Activated naive CD8-positive, alpha-beta T cell treated with anti-CD3 and anti-CD28 coated beads, Interleukin-2, amount 50 U/mL, for 24 hours (primary cell): ENCODE measurements around the gene TMA7.
A peak's percentile ranks its signal among the peaks of the same experiment; 100 is the strongest.

ENCODE experiments used
- ATAC-seq: fragments of 150-1000 bp; cut with Tn5 transposase; one replicate; pipeline ENCODE4 v1.10.0; 2021
- DNase-seq: peaks from one replicate; pipeline ENCODE4 v3.0.0; 2021
- H3K27ac Mint-ChIP-seq: one replicate; pipeline ENCODE4 v1.8.0; 2021; ENCODE audit warnings: mild to moderate bottlenecking, mixed read lengths
- H3K27me3 Mint-ChIP-seq: one replicate; pipeline ENCODE4 v1.8.0; 2021; ENCODE audit warnings: mixed read lengths
- H3K36me3 Mint-ChIP-seq: one replicate; pipeline ENCODE4 v1.8.0; 2021; ENCODE audit warnings: low read depth, mixed read lengths
- H3K4me1 Mint-ChIP-seq: one replicate; pipeline ENCODE4 v1.8.0; 2021; ENCODE audit warnings: mixed read lengths
- H3K4me3 Mint-ChIP-seq: one replicate; pipeline ENCODE4 v1.8.0; 2021; ENCODE audit warnings: mild to moderate bottlenecking, moderate library complexity, mixed read lengths
- H3K9me3 Mint-ChIP-seq: one replicate; pipeline ENCODE4 v1.8.0; 2021; ENCODE audit warnings: mixed read lengths

The TMA7 gene

DNA sequence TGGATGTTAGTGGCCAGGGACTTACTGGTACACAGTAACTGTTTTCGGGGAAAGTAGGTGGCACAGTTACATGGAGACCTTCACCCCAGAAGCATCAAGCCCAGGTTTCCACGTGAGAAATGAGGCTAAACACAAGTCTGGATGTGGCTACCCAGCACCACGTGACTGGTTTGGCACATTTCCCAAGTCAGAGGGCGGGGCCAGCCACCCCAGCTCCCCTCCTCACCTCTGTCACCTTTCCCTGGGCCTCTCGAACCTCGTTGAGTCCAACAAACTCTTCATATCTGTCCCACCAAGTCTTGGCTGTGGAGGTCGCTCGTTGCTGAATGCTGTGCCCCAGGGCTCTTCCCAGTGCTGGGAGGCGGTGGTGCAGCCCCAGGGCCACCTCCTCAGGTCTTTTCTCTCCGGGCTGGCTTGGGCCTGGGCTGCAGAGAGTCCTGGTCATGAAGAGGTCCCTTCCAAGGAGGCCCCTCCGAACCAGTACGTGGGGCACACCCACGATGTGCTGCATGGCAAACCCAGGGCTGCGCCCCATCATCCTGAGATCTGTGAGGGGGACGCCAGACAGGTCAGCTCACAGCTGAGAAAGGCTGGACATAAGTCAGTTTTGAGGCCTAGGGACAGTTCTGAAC lies 5.3 kb upstream of the TMA7 start:
- no peak for DNase-seq
- ATAC-seq = no peak
- H3K4me3 Mint-ChIP-seq = no peak overlapping the region
- peaks cover 9% of the 10 kb centered on the region for H3K36me3 Mint-ChIP-seq
- no peaks in the 10 kb centered on the region for H3K27me3 Mint-ChIP-seq
- peaks cover 21% of the 10 kb centered on the region for H3K4me1 Mint-ChIP-seq
- no peak overlapping the region for H3K27ac Mint-ChIP-seq
- no peaks in the 10 kb centered on the region for H3K9me3 Mint-ChIP-seq

DNA sequence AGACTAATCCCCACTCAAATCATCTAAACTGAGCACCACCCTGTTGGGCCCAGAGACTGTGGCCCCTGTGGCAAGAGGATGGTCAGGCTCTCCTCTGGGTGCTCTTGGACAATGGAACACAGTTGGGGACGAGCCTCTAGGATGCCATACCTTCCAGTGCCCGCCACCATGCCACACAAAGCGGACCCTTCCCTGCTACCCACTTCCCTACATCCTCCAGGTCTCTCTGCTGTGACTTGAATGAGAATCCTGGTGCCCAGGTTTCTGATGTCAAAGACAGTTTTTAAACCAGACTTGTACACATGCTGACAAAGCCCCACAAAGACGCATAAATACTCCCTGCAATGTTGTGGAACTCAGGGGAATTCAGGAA lies 4.8 kb upstream of the TMA7 start:
- peaks cover 23% of the 10 kb centered on the region for H3K4me1 Mint-ChIP-seq
- no peak overlapping the region for H3K4me3 Mint-ChIP-seq
- H3K27me3 Mint-ChIP-seq = no peaks in the 10 kb centered on the region
- H3K27ac Mint-ChIP-seq = no peak overlapping the region
- H3K9me3 Mint-ChIP-seq = no peaks in the 10 kb centered on the region
- peaks cover 14% of the 10 kb centered on the region for H3K36me3 Mint-ChIP-seq
- ATAC-seq (no peak), DNase-seq (no peak)

DNA sequence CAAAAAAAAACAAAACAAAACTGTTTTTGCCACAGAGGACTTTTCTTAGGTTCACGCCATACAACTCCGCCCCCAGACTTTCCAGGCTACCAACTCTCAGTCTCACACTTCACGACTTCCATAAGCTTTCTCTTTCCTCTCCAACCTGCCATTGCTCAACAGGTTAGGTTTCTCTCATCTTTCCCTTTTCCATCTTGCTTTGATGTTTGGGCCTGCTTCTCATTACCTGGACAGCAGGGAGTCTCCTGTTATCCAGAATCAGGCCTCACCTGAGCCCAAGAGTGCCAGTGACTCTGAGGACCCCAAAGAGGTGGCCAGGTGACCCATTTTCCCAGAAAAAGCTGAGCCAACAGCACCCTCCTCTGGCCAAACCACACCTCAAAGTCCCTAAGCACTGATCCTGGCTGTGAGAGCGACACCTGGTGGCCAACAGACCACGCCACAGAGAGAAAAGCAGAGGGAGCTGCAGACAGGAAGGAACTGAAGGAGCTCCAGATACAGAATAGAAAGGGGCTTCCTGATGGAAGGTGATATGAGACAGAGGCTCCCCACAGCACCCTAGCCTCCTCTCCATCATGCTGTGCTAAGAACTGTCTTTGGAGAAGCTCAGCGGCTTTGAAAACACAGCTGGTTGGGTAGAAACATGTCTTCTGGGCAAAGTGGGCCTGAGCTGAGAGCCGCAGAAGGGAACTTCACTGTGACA lies 4.1 kb upstream of the TMA7 start:
- Mint-ChIP-seq H3K9me3 (no peaks in the 10 kb centered on the region), H3K27me3 (no peaks in the 10 kb centered on the region), H3K4me3 (no peak overlapping the region), H3K4me1 (peaks cover 22% of the 10 kb centered on the region), H3K27ac (no peak overlapping the region), H3K36me3 (peaks cover 20% of the 10 kb centered on the region)
- DNase-seq = peak; percentile 85
- peak; percentile 35 for ATAC-seq

DNA sequence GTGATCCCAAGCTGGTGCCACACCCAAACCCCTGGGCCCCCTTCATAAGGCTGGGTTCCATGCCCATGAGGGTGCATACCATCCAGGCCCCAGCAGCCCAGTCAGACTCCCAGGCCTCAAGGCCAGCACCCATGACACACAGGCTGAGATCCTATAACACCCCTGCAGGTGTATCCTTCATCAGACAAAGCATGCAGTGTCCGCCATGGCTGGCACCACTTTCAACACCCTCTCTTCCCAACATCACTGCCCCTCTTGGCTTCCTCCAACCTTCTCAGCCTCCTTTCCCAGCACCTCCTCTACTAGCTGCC lies 3.6 kb upstream of the TMA7 start:
- Mint-ChIP-seq H3K4me3 (no peak overlapping the region), H3K27me3 (no peaks in the 10 kb centered on the region), H3K4me1 (peaks cover 22% of the 10 kb centered on the region), H3K36me3 (peaks cover 24% of the 10 kb centered on the region), H3K9me3 (no peaks in the 10 kb centered on the region), H3K27ac (no peak overlapping the region)
- no peak for DNase-seq
- ATAC-seq = no peak

DNA sequence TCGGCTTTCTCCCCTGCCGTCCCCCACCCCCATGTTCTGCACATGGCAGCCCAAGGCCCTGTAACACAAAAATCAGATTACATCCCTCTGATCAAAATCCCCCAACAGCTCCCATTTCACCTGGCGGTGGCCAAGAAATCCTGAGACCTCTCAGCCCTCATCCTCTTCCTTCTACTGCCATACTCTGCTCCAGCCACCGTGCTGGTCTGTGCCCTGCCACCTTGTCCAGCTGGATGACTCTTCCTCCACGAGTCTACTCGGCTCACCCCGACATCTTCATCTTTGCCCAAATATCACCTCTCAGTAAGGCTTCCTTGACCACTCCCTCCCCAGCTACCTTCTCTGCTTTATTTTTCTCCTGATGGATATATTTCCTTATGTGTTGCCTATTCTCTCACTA lies 3.2 kb upstream of the TMA7 start:
- peaks cover 27% of the 10 kb centered on the region for H3K4me1 Mint-ChIP-seq
- H3K27me3 Mint-ChIP-seq = no peaks in the 10 kb centered on the region
- DNase-seq = no peak
- H3K4me3 Mint-ChIP-seq = no peak overlapping the region
- no peak overlapping the region for H3K27ac Mint-ChIP-seq
- H3K9me3 Mint-ChIP-seq = no peaks in the 10 kb centered on the region
- peaks cover 28% of the 10 kb centered on the region for H3K36me3 Mint-ChIP-seq
- ATAC-seq = no peak

DNA sequence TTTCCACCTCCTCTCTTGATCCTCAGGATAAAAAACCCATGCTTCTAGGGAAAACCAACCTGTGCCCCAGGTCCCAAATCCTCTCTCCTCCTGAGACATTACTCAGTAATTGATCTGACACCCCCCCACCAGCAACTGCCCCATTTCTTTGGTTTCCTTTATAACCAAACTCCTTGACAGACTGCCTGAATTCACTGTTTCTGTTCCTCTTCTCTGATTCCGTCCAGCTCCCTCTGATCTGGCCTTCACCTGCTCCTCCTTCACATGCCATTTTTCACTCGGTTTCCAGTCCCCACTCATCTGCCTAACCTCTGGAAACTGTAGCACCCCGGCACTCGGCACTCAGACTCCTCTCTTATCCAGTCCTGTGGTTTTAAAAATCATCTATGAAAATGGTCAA lies 2.2 kb upstream of the TMA7 start:
- no peak overlapping the region for H3K27ac Mint-ChIP-seq
- H3K4me3 Mint-ChIP-seq = no peak overlapping the region
- peaks cover 37% of the 10 kb centered on the region for H3K36me3 Mint-ChIP-seq

DNA sequence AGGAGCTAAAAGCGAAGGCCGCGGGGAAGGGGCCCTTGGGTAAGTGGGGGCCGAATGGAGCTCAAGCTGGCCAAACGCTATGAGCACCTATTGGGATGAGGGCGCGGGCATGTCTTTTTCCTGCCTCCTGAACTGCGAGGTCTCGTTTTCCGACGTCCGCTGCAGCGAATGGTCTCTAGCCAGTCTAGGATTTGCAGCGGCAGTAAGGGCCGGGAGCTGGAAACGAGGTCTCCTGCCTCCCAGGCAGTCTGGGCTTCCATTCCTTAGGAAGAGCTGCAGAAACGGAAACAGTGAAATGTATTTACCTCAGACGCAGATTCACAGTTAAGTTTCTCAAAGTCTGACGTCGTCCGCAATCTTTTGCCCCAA lies 517 bp downstream of the TMA7 start:
- peak overlapping the region; percentile 93 for H3K27ac Mint-ChIP-seq
- no peaks in the 10 kb centered on the region for H3K27me3 Mint-ChIP-seq
- peaks cover 47% of the 10 kb centered on the region for H3K36me3 Mint-ChIP-seq
- no peaks in the 10 kb centered on the region for H3K9me3 Mint-ChIP-seq
- H3K4me3 Mint-ChIP-seq = peak overlapping the region; percentile 98
- no peak for DNase-seq
- peaks cover 35% of the 10 kb centered on the region for H3K4me1 Mint-ChIP-seq
- peak; percentile 3 for ATAC-seq

More for the DNA sequence above, 2.2 kb upstream of the TMA7 start:
- Mint-ChIP-seq H3K27me3 (no peaks in the 10 kb centered on the region), H3K4me1 (peaks cover 35% of the 10 kb centered on the region), H3K9me3 (no peaks in the 10 kb centered on the region)
- DNase-seq (no peak), ATAC-seq (no peak)

DNA sequence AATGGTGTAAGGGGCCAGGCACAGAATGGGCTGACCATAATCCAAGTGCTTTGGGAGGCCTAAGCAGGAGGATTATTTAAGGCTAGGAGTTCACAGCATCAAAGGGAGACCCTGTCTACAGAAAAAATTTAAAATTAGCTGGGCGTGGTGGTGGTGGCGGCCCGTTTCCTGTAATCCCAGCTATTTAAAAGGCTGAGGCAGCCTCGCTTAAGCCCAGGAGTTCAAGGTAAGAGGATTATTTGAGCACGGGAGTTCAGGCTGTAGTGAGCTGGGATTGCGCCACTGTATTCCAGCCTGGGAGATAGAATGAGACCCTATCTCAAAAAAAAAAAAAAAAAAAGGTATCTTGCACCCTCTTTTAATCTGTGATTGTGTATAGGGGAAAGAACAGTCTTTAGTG lies 1.9 kb downstream of the TMA7 start:
- peak overlapping the region; percentile 98 for H3K4me3 Mint-ChIP-seq
- no peaks in the 10 kb centered on the region for H3K9me3 Mint-ChIP-seq
- no peak for ATAC-seq
- no peak for DNase-seq
- peaks cover 43% of the 10 kb centered on the region for H3K4me1 Mint-ChIP-seq
- H3K27ac Mint-ChIP-seq = peak overlapping the region; percentile 93
- peaks cover 48% of the 10 kb centered on the region for H3K36me3 Mint-ChIP-seq
- no peaks in the 10 kb centered on the region for H3K27me3 Mint-ChIP-seq

DNA sequence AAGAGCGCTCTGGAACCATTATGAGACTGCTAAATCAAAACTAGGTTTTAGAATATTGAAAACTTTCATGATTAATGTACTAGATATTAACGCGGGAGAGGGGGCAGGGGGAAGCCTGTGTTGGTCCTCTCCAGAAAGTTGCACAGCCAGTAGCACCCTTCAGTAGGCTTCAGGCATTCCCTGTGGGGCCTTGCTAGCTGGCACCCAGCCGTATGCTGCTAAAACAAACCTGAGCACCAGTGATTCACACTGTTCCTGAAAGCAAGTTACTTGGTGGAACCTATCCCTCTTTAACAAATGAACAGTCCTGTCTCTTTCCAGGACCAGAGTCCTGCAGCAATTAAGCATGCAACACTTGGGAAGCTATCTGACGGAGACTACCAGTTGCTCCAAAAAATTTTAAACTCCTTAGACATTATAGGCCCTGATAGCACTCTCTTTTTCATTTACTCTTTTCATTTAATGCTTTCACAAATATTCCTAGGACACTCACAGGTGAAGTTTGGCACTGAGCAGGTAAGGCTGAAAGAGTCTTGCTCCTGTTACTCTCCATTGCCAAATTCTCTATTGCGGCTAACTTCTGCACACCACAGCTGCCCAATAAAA lies 5.3 kb downstream of the TMA7 start:
- H3K27me3 Mint-ChIP-seq = no peaks in the 10 kb centered on the region
- peak overlapping the region; percentile 88 for H3K27ac Mint-ChIP-seq
- DNase-seq (no peak), ATAC-seq (no peak)
- peaks cover 48% of the 10 kb centered on the region for H3K4me1 Mint-ChIP-seq
- H3K4me3 Mint-ChIP-seq = peak overlapping the region; percentile 94
- H3K36me3 Mint-ChIP-seq = peaks cover 56% of the 10 kb centered on the region
- H3K9me3 Mint-ChIP-seq = no peaks in the 10 kb centered on the region

DNA sequence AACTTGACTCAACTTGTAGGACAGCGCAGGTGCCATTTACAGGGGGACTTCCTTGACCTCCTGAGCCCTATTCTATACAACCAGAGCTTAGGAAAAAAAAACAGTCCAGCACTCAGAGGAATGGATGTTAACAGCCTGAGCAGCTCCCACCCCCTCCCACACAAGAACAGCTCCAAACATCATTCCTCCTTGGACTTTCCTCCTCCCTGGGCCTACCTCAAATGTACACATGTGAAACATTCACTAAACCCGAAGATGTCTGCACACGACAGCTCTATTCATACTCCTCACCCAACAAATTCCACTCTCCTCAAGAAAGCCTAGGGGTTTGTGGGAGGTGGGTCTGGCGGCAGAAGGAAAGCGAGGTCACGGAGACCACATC lies 6.0 kb downstream of the TMA7 start:
- H3K27ac Mint-ChIP-seq = peak overlapping the region; percentile 88
- no peak for DNase-seq
- H3K27me3 Mint-ChIP-seq = no peaks in the 10 kb centered on the region
- no peaks in the 10 kb centered on the region for H3K9me3 Mint-ChIP-seq
- ATAC-seq = peak; percentile 2
- peaks cover 52% of the 10 kb centered on the region for H3K36me3 Mint-ChIP-seq
- H3K4me1 Mint-ChIP-seq = peaks cover 48% of the 10 kb centered on the region
- H3K4me3 Mint-ChIP-seq = peak overlapping the region; percentile 94

DNA sequence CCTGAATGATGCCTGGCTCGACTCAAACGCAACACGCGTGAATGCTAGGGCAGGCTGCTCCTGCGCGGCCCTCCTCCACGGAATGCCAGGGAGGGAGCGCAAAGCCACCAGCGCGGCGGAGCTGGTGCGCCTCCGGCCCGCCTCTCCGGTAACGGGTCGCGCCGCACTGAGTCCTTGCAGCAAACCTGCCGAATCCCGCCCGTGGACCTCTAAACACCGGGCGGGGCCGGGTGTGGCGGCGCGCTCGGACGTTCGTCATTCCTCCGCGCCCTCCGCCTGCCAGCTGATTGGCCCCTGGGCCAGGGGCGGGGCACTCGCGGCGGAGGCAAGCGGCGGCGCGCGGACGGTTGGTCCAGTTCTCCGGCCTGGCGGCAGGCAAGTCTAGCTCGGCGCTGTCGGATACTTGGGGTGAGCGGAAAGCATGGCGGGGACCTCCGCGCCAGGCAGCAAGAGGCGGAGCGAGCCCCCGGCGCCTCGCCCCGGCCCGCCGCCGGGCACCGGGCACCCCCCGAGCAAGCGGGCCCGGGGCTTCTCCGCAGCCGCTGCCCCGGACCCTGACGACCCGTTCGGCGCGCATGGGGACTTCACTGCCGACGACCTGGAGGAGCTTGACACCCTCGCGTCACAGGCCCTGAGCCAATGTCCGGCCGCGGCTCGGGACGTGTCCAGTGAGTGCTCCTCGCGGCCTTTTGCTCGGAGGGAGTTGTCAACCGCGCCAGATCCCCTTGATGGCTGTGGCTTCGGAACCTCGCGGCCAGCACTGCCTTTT lies 6.6 kb downstream of the TMA7 start, which contains the start of gene ATRIP:
Gene ATRIP, plus strand, starts transcription at position 313 of the 769 bp plus-strand sequence. Its CDS starts 109 bp downstream, at position 422.
- H3K27ac Mint-ChIP-seq = peak within 1 kb of the TSS; percentile 88
- peak; percentile 96 for ATAC-seq
- peak; percentile 90 for DNase-seq
- H3K9me3 Mint-ChIP-seq = no peaks in the 10 kb centered on the region
- H3K36me3 Mint-ChIP-seq = peaks cover 49% of the 10 kb centered on the region
- H3K4me1 Mint-ChIP-seq = peaks cover 44% of the 10 kb centered on the region
- no peaks in the 10 kb centered on the region for H3K27me3 Mint-ChIP-seq
- H3K4me3 Mint-ChIP-seq = peak within 1 kb of the TSS; percentile 94

DNA sequence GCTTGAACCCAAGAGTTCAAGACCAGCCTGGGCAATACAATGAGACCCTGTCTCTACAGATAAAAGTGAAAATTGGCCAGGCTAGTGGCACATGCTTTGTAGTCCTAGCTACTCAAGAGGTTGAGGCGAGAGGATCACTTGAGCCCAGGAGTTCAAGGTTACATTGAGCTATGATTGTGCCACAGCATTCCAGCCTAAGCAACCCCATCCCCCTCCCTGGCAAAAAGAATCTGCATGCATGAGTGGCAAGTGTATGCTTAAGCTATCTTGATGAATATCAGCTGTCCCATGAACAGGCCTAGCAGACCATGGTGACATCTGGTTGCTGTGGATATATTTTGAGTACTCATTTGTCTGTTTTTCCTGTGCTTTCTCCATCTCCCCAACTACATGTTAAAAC lies 11.2 kb downstream of the TMA7 start:
- Mint-ChIP-seq H3K27me3 (no peaks in the 10 kb centered on the region), H3K4me3 (no peak overlapping the region), H3K36me3 (peaks cover 43% of the 10 kb centered on the region), H3K4me1 (peaks cover 21% of the 10 kb centered on the region), H3K27ac (no peak overlapping the region), H3K9me3 (no peaks in the 10 kb centered on the region)
- no peak for ATAC-seq
- DNase-seq = no peak

DNA sequence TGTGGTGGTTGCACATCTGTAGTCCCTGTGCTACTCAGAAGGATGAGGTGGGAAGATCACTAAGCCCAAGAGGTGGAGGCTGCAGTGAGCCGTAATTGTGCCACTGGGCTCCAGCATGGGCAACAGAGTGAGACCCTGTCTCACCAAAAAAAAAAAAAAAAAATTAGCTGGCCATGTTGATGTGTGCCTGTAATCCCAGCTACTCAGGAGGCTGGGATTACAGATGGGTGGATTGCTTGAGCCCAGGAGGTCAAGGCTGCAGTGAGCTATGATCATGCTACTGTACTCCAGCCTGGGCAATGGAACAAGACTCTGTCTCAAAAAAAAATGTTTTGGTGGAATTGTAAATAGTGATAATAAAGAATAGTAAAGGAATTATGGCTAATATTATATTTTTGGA lies 16.4 kb downstream of the TMA7 start:
- Mint-ChIP-seq H3K27ac (no peak overlapping the region), H3K27me3 (no peaks in the 10 kb centered on the region), H3K4me3 (no peak overlapping the region), H3K4me1 (peaks cover 5% of the 10 kb centered on the region), H3K36me3 (peaks cover 42% of the 10 kb centered on the region), H3K9me3 (no peaks in the 10 kb centered on the region)
- ATAC-seq = no peak
- no peak for DNase-seq

DNA sequence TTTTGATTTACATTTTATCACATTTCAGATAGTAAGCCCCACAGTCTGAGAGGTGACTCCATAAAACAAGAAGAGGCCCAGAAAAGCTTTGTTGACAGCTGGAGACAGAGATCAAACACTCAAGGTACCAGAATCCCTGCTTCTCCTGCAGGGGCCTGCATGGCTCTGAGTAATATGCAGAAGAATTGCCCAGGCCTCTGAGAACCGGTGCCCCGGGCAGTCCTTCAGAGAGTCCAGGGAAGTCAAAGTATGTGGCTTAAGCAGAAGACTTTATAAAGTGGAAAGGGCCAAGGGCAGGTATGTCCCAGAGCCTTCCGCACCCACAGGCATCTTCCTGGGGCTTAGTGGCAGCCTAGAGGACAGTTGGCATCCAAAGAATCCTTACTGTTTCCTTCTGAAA lies 19.3 kb downstream of the TMA7 start:
- Mint-ChIP-seq H3K4me1 (peaks cover 5% of the 10 kb centered on the region), H3K36me3 (peaks cover 31% of the 10 kb centered on the region), H3K9me3 (no peaks in the 10 kb centered on the region), H3K4me3 (no peak overlapping the region), H3K27ac (no peak overlapping the region), H3K27me3 (no peaks in the 10 kb centered on the region)
- DNase-seq (no peak), ATAC-seq (no peak)
